CD14-positive monocyte (primary cell): ENCODE data around the gene CACNB4. TPM values are rescaled to one million over a fixed set of nuclear protein-coding genes. Genes with fewer than 3 reads are reported as not detected.
A peak's percentile ranks its signal among the peaks of the same experiment; 100 is the strongest.

ENCODE experiments used
- DNase-seq, 3 donors: peaks; one replicate each; pipeline ENCODE4 v3.0.0-alpha.2; 2011 to 2022
- H2AFZ ChIP-seq: 2 replicates; pipeline ENCODE4 v1.6.0; 2012; ENCODE audit warnings: mild to moderate bottlenecking, low read depth, low read length, inconsistent platforms; ENCODE audit not compliant: insufficient read depth, poor library complexity, severe bottlenecking
- H3K27ac ChIP-seq, 2 donors: 1 replicate in 1 of 2; 2 replicates in 1 of 2; pipeline ENCODE4 v1.5.1; 2012 to 2013; ENCODE audit warnings: low read length in 2 of 2, control low read depth in 1 of 2, inconsistent platforms in 1 of 2, low read depth in 1 of 2, mild to moderate bottlenecking in 1 of 2
- H3K27me3 ChIP-seq, 2 donors: one replicate each; pipeline versions ENCODE4 v1.6.0 to v1.6.1; 2011 to 2013; ENCODE audit warnings: low read length in 2 of 2; ENCODE audit not compliant: control insufficient read depth in 2 of 2, insufficient read depth in 2 of 2
- H3K36me3 ChIP-seq, 2 donors: replicated peaks in 1 of 2; 1 replicate in 1 of 2; 2 replicates in 1 of 2; pipeline versions ENCODE4 v1.5.1 to v1.6.1; 2012 to 2013; ENCODE audit warnings: low read length in 2 of 2, control low read depth in 1 of 2, inconsistent platforms in 1 of 2, mild to moderate bottlenecking in 1 of 2; ENCODE audit not compliant: insufficient read depth in 2 of 2, control insufficient read depth in 1 of 2
- H3K4me1 ChIP-seq, 2 donors: 1 replicate in 1 of 2; 2 replicates in 1 of 2; pipeline versions ENCODE4 v1.5.1 to v1.6.1; 2012 to 2013; ENCODE audit warnings: low read length in 2 of 2, control low read depth in 1 of 2, inconsistent platforms in 1 of 2, mild to moderate bottlenecking in 1 of 2, moderate library complexity in 1 of 2; ENCODE audit not compliant: insufficient read depth in 2 of 2, control insufficient read depth in 1 of 2
- H3K4me2 ChIP-seq: replicated peaks from 2 replicates; pipeline ENCODE3; 2012; ENCODE audit warnings: low read length, moderate library complexity, mild to moderate bottlenecking; ENCODE audit not compliant: poor library complexity, severe bottlenecking; ENCODE audit errors: extremely low read depth
- H3K4me3 ChIP-seq, 3 experiments: fragments of 200-600 bp in 1 of 3; sonication (generic) in 1 of 3; replicated peaks in 1 of 3; 1 replicate in 2 of 3; 2 replicates in 1 of 3; pipeline ENCODE4 v1.5.1; 2011 to 2013; ENCODE audit warnings: low read length in 3 of 3, mild to moderate bottlenecking in 3 of 3, control low read depth in 2 of 3, low read depth in 2 of 3, inconsistent platforms in 1 of 3, moderate library complexity in 1 of 3
- H3K79me2 ChIP-seq: 2 replicates; pipeline ENCODE4 v1.6.0; 2012; ENCODE audit warnings: mild to moderate bottlenecking, control low read depth, inconsistent platforms, low read length, moderate library complexity; ENCODE audit not compliant: insufficient read depth
- H3K9ac ChIP-seq: 2 replicates; pipeline ENCODE4 v1.6.0; 2017; ENCODE audit warnings: low read length, mild to moderate bottlenecking; ENCODE audit not compliant: insufficient read depth, poor library complexity, severe bottlenecking
- H3K9me3 ChIP-seq, 2 donors: replicated peaks in 1 of 2; 1 replicate in 1 of 2; 2 replicates in 1 of 2; pipeline versions ENCODE4 v1.5.1 to v1.6.1; 2012 to 2013; ENCODE audit warnings: low read length in 2 of 2, control low read depth in 1 of 2; ENCODE audit not compliant: control insufficient read depth in 1 of 2, insufficient read depth in 1 of 2
- H4K20me1 ChIP-seq: 2 replicates; pipeline ENCODE4 v1.6.0; 2012; ENCODE audit warnings: mild to moderate bottlenecking, low read length, control low read depth, moderate library complexity; ENCODE audit not compliant: insufficient read depth
- H3K27ac Mint-ChIP-seq, 7 donors: one replicate each; pipeline ENCODE4 v1.8.0; 2020; ENCODE audit warnings: mild to moderate bottlenecking in 7 of 7, mixed read lengths in 7 of 7, moderate library complexity in 6 of 7, inconsistent platforms in 2 of 7
- H3K27me3 Mint-ChIP-seq, 3 donors: one replicate each; pipeline ENCODE4 v1.8.0; 2021 to 2022; ENCODE audit warnings: low read depth in 3 of 3, mild to moderate bottlenecking in 3 of 3, mixed read lengths in 3 of 3, moderate library complexity in 3 of 3, inconsistent platforms in 1 of 3
- H3K36me3 Mint-ChIP-seq, 2 donors: one replicate each; pipeline ENCODE4 v1.8.0; 2020; ENCODE audit warnings: mixed read lengths in 2 of 2, inconsistent platforms in 1 of 2, mild to moderate bottlenecking in 1 of 2
- H3K4me1 Mint-ChIP-seq: one replicate; pipeline ENCODE4 v1.8.0; 2020; ENCODE audit warnings: mild to moderate bottlenecking, mixed read lengths
- H3K4me3 Mint-ChIP-seq, 2 donors: one replicate each; pipeline ENCODE4 v1.8.0; 2020; ENCODE audit warnings: mild to moderate bottlenecking in 2 of 2, mixed read lengths in 2 of 2, moderate library complexity in 1 of 2
- H3K9me3 Mint-ChIP-seq, 7 donors: one replicate each; pipeline ENCODE4 v1.8.0; 2020 to 2022; ENCODE audit warnings: mixed read lengths in 7 of 7, mild to moderate bottlenecking in 6 of 7, moderate library complexity in 6 of 7, inconsistent platforms in 2 of 7
- WGBS: methylation state at CpG from one replicate; pipeline ENCODE4 v1.1.5; 2013; ENCODE audit warnings: missing lambda C conversion rate; ENCODE audit not compliant: insufficient coverage; 5-methylcytosine and 5-hydroxymethylcytosine counted together
- intact Hi-C, 2 donors: fragments of 100-400 bp; cut with micrococcal nuclease; formaldehyde crosslinking; loops; one replicate each; pipeline versions ENCODE4 v1.15.0 to v1.15.1; 2023
- polyA plus RNA-seq, 3 donors: library from polyadenylated mRNA; depleted of rRNA in 1 of 3; unstranded in 2 of 3; stranded (reverse) in 1 of 3; fragments of 300-500 nt in 2 of 3; fragments of >200 nt in 1 of 3; fragmentation: Illumina TruSeq in 2 of 3; gene quantifications; 1 replicate in 2 of 3; 2 replicates in 1 of 3; pipeline ENCODE4 v1.2.3, GENCODE V29; 2012 to 2021
- TF ChIP-seq, protein P1 (sequence below): fragments of 200-600 bp; IDR thresholded peaks from one replicate; pipeline ENCODE4 v1.8.0; 2022; ENCODE audit warnings: antibody characterized with exemption, mild to moderate bottlenecking

Gene CACNB4
- polyA plus RNA-seq, 3 donors, result 0.44 to 1.9 (median 1.1) TPM

DNA sequence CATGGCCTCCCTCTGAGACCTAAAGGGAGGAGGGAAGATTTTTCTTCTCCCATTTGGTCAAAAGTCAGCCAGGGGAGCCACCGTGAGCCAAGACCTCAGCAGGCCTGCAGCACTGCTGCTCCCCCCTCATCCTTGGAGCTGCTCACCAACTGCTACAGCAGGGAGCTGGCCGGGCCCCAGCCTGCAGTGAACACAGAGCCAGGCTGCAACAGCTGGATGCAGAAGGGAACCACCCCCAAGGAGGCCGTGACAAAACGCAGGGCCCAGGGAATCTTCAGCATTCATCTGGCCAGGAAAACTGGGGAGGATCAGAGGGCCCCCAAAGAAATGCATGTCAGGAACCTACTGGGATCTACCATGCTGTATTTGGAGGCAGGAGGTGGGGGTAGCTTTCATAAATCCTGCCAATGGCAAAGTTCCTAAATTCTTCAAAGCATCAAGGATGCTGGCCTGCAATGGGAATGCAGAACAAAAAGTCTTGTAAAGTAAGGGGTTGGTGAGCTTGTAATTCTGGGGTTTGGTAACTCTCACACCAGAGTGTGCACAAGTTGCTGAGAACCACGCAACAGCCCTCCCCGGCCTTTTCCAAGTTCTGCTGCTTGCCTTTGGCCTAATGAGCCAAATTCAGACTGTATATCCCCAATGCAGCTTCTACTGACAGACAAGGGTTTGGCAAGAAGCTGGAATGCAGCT lies 61.0 kb downstream of the CACNB4 start:
- Histone ChIP-seq H4K20me1 (no peaks in the 10 kb centered on the region), H3K9me3 (no peaks in the 10 kb centered on the region), H3K4me2 (no peak overlapping the region), H3K79me2 (no peaks in the 10 kb centered on the region), H2AFZ (peak overlapping the region; percentile 74), H3K4me1 (peaks cover 9 to 14% of the 10 kb centered on the region in 2 donors), H3K36me3 (no peaks in the 10 kb centered on the region), H3K27ac (peak overlapping the region in 1 of 2 donors; percentile 64), H3K4me3 (no peak overlapping the region), H3K27me3 (no peaks in the 10 kb centered on the region), H3K9ac (no peak overlapping the region)
- H3K4me3 Mint-ChIP-seq, result peak overlapping the region in 1 of 2 donors; percentile 59
- no peaks in the 10 kb centered on the region for H3K9me3 Mint-ChIP-seq
- TF ChIP-seq, protein P1, sequence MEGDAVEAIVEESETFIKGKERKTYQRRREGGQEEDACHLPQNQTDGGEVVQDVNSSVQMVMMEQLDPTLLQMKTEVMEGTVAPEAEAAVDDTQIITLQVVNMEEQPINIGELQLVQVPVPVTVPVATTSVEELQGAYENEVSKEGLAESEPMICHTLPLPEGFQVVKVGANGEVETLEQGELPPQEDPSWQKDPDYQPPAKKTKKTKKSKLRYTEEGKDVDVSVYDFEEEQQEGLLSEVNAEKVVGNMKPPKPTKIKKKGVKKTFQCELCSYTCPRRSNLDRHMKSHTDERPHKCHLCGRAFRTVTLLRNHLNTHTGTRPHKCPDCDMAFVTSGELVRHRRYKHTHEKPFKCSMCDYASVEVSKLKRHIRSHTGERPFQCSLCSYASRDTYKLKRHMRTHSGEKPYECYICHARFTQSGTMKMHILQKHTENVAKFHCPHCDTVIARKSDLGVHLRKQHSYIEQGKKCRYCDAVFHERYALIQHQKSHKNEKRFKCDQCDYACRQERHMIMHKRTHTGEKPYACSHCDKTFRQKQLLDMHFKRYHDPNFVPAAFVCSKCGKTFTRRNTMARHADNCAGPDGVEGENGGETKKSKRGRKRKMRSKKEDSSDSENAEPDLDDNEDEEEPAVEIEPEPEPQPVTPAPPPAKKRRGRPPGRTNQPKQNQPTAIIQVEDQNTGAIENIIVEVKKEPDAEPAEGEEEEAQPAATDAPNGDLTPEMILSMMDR, result no peak
- H3K27ac Mint-ChIP-seq, result peak overlapping the region in 5 of 7 donors; percentile 56 to 85 (median 82)
- no peaks in the 10 kb centered on the region for H3K36me3 Mint-ChIP-seq
- DNase-seq, result no peak
- intact Hi-C loops, result loop anchor here (10.0 kb wide), 3 partner anchors 137 to 607 kb away; partner anchors contain the start of gene STAM2 (in 1 of the 2)
- peaks cover 12% of the 10 kb centered on the region for H3K4me1 Mint-ChIP-seq
- 88% methylated on average over 4 of the region's 6 CpGs for WGBS
- H3K27me3 Mint-ChIP-seq, result peaks cover 0 to 2% (median 2%) of the 10 kb centered on the region in 3 donors

DNA sequence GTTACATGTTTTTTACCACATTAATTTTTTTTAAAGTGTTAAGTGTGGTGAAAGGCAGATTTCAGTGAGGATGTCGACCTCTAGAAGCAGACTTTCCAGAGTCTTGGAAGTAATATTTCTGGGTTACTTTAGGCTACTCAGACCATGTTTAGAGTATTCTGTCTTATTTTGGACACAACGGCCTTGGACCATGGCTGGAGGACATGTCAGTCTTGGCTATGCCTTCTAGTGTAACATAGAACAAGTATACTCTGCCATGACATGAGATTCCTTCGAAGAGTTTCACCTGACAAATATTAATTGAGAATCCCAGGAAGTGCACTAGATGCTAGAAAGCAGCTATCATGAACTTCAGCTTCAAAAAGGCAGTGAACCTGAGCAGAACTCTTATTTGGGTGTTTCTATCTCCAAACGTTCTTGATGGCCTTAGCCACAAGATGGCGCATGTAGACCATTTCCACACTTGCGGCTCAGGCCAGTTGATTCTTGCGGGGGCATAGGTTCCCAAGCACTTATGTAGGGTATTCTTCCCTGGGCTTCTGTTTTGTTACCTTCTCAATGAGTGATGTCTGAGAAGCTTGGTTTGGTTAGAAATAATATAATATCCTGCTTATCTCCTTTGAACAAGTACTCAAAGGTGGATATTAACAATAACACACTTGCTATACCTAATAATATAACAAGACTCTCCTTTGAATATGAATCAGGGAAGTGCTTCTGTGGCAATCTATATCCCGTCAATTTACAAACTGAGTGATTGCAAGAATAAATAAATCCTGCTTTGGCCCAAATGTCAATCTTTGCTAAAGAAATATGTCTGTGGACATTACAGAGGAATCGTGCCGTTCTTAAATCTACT lies 62.0 kb downstream of the CACNB4 start:
- intact Hi-C loops, result loop anchor here (10.0 kb wide), 3 partner anchors 138 to 608 kb away; partner anchors contain the start of gene STAM2 (in 1 of the 2)
- H3K4me1 Mint-ChIP-seq, result peaks cover 12% of the 10 kb centered on the region
- H2AFZ ChIP-seq, result no peak overlapping the region

More for the DNA sequence above, 62.0 kb downstream of the CACNB4 start:
- Mint-ChIP-seq H3K9me3 (no peaks in the 10 kb centered on the region), H3K27me3 (peaks cover 0 to 2% (median 0%) of the 10 kb centered on the region in 3 donors), H3K27ac (peak overlapping the region in 1 of 7 donors; percentile 16), H3K4me3 (no peak overlapping the region), H3K36me3 (no peaks in the 10 kb centered on the region)
- Histone ChIP-seq H3K9me3 (no peaks in the 10 kb centered on the region), H3K4me1 (peaks cover 10 to 15% of the 10 kb centered on the region in 2 donors), H3K27me3 (no peaks in the 10 kb centered on the region), H3K9ac (no peak overlapping the region), H3K36me3 (no peaks in the 10 kb centered on the region), H3K4me3 (no peak overlapping the region), H4K20me1 (no peaks in the 10 kb centered on the region), H3K79me2 (no peaks in the 10 kb centered on the region), H3K4me2 (no peak overlapping the region), H3K27ac (no peak overlapping the region)
- 40% methylated on average over 5 of the region's 10 CpGs for WGBS
- TF ChIP-seq, protein P1, result peak; percentile 85
- DNase-seq, result peak; percentile 45 to 73 (median 66)
